HFF-Myc (cell line): ENCODE data around the gene HTR2B.
"Not testable (repeated sequence)": the region's sequence is repeated elsewhere in the genome, so short reads cannot be mapped to it uniquely, and the experiment has no call there.

Experiments used
- DNase-seq: peaks from one replicate; pipeline ENCODE4 v3.0.0-alpha.2; 2011; ENCODE audit warnings: low read depth; ENCODE audit errors: extremely low read depth
- H3K4me3 ChIP-seq: replicated peaks from 2 replicates; pipeline ENCODE4 v1.5.1; 2011; ENCODE audit warnings: low read depth, mild to moderate bottlenecking, control low read depth, low read length
- CTCF ChIP-seq: IDR thresholded peaks from 2 replicates; pipeline ENCODE4 v1.5.1; 2012; ENCODE audit warnings: mild to moderate bottlenecking, low read depth, low read length, control low read depth; ENCODE audit errors: missing control alignments

Gene HTR2B

DNA sequence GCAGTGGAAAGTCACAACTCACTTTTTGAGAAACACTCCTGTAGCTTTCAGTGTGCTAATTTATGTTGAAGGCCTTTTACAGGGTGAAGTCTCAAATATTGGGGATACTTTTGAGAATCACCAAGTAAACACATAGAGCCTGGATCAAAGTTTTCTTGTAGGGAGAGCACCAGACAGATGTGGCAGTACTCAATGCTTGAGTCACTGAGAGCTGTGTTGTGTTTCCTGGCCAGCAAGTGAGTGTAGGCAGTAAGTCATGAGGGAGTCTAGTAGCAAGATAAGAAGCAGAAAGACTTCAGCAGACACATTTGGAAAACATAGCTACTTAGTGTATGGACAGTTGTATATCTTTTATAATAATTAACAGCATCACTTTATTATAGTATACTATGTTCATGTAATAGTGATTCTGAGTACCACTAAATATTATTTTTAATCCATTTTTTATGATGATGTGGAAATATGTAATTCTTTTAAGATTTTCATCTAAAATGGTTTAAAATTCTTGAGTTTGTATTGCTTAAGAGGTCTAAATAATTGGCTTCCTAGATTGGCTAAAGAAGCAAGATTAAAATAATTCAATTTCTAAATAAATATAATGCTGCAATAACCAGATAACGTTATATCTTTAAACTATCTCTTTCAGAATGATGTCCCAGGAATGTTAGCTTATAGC is 55.3 kb downstream of the HTR2B start:
- no peak for DNase-seq
- H3K4me3 ChIP-seq, result no peak overlapping the region
- no peak for TF ChIP-seq CTCF

GRCh38 chr2:231068525-231069222 is 56.2 kb downstream of the HTR2B start:
- TF ChIP-seq CTCF, result no peak
- no peak for DNase-seq
- H3K4me3 ChIP-seq, result no peak overlapping the region

- DNase-seq, H3K4me3 ChIP-seq: not testable (repeated sequence)
These were observed 57.3 kb downstream of the HTR2B start for GRCh38 chr2:231067531-231067930.

DNA sequence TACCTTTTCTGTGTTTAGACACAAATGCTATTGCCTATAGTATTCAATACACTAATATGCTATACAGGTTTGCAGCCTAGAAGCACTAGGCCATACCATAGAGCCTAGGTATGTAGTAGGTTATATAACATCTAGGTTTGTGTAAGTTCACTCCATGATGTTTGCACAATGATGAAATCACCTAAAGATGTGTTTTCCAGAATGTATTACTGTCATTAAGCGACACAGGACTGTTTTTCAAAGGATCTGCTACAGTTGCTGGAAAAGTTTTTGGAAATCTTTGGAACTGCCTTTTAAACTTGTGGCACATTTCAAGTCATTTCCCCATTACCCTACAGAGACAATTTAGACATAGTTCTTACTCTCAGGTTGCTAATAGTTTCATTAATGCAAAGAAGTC is 58.9 kb downstream of the HTR2B start:
- DNase-seq, result no peak
- no peak for TF ChIP-seq CTCF
- no peak overlapping the region for H3K4me3 ChIP-seq

GRCh38 chr2:231063347-231063746 is 61.5 kb downstream of the HTR2B start:
- H3K4me3 ChIP-seq, result no peak overlapping the region
- no peak for TF ChIP-seq CTCF
- no peak for DNase-seq

DNA sequence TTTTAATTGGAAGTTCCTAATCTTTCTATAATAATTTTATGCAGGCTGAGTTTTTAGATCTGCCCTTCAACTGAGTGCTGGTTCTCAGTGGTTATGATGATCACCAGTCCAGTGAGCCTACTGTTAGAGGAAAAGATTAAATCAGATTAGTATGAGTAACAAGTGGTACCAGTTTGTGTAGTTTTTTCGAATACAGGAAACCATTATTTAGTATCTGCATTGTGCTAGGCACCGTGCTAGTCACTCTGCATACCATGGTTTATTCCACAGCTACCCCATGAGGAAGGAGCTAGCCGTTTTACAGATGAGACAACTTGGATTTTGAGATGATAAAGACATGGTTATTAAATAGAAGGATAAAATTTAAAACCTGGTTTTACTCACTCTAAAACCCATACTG is 62.1 kb downstream of the HTR2B start:
- TF ChIP-seq CTCF, result no peak
- no peak overlapping the region for H3K4me3 ChIP-seq
- DNase-seq, result no peak

DNA sequence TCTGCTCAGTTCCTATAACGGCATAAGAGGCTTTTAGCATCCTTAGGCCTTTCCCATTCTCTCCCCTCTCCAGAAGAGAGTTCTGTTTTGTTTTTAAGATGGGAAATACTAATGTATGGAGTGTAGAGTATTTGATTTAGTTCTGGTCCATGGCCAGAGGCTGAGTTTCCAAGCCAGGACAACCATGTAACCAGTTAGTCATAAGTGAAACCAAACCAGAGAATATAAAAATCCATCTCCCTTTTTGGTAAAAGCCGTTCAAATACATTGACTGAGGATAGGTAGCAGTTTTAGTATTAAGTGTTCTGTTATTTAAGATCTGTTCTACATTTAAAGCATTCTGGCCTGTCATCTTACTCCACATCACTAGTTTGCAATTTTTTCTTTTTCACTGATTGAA is 65.1 kb downstream of the HTR2B start:
- TF ChIP-seq CTCF, result no peak
- H3K4me3 ChIP-seq, result no peak overlapping the region
- no peak for DNase-seq
